Lower leg skin (tissue), 4 donors: Measurements from ENCODE around the gene EXTL1. TPM values are rescaled to one million over a fixed set of nuclear protein-coding genes. Genes with fewer than 3 reads are reported as not detected.

Experiments used
- DNase-seq, 2 donors: peaks; one replicate each; pipeline ENCODE4 v3.0.0-alpha.2; 2019; ENCODE audit warnings: low spot score in 2 of 2
- H3K4me3 ChIP-seq: fragments of 200-600 bp; sonication (generic); 2 replicates; pipeline ENCODE4 v1.5.1; 2017; ENCODE audit warnings: mild to moderate bottlenecking, low read depth; ENCODE audit not compliant: poor library complexity, severe bottlenecking
- POLR2A ChIP-seq, 2 donors: fragments of 450-650 bp; IDR thresholded peaks; one replicate each; pipeline ENCODE4 v1.6.1; 2016 to 2017; ENCODE audit warnings: antibody characterized with exemption in 2 of 2, mild to moderate bottlenecking in 1 of 2, moderate library complexity in 1 of 2
- WGBS, 2 donors: methylation state at CpG; one replicate each; pipeline ENCODE4 v1.1.5; 2018; 5-methylcytosine and 5-hydroxymethylcytosine counted together
- intact Hi-C: fragments of 100-400 bp; cut with DNase I; formaldehyde crosslinking; loops from one replicate; pipeline ENCODE4 v1.15.0; 2023; ENCODE audit warnings: low total_unique reads
- total RNA-seq, 4 donors: library from RNA; depleted of rRNA; stranded (reverse); fragments of >200 nt; gene quantifications; one replicate each; pipeline ENCODE4 v1.1.0, GENCODE V29; 2016
- TF ChIP-seq, protein P1 (sequence below), 3 donors: fragments of 450-650 bp; IDR thresholded peaks; one replicate each; pipeline ENCODE4 v1.5.1; 2016; ENCODE audit warnings: antibody characterized with exemption in 3 of 3, mild to moderate bottlenecking in 3 of 3, moderate library complexity in 2 of 3

The EXTL1 gene
- total RNA-seq, 4 donors from 2014 or later, result 0.34 to 3.9 (median 2.2) TPM

DNA sequence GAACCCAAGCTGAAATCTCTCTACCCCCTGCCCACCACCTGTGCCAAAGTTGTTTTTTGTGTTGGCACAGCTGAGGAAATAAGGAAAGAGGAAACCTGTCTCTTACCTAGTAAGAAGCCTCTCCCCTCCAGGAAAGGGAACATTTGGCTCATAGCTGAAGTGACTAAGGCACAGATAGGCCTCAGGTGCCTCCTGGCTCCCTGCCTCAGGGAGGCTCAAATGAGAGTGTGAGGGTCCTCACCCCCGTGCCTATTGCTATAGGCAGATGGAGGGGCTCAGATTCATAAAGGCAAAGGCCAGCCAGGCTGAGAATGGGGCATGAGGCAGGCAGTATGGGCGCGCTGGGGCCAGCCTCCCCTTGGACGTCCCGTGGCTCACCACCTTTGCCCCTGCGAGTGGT is 16.9 kb downstream of the EXTL1 start:
- TF ChIP-seq, protein P1, sequence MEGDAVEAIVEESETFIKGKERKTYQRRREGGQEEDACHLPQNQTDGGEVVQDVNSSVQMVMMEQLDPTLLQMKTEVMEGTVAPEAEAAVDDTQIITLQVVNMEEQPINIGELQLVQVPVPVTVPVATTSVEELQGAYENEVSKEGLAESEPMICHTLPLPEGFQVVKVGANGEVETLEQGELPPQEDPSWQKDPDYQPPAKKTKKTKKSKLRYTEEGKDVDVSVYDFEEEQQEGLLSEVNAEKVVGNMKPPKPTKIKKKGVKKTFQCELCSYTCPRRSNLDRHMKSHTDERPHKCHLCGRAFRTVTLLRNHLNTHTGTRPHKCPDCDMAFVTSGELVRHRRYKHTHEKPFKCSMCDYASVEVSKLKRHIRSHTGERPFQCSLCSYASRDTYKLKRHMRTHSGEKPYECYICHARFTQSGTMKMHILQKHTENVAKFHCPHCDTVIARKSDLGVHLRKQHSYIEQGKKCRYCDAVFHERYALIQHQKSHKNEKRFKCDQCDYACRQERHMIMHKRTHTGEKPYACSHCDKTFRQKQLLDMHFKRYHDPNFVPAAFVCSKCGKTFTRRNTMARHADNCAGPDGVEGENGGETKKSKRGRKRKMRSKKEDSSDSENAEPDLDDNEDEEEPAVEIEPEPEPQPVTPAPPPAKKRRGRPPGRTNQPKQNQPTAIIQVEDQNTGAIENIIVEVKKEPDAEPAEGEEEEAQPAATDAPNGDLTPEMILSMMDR (IDR thresholded peaks at IDR 0.05), result no peak
- intact Hi-C loops, result loop anchor here (10.0 kb wide), 1 partner anchor 56 kb away; no protein-coding TSS in a partner anchor
- no peak overlapping the region for H3K4me3 ChIP-seq
- 82 to 84% methylated on average over 6 of the region's 6 CpGs for WGBS, 2 donors
- no peak for DNase-seq

DNA sequence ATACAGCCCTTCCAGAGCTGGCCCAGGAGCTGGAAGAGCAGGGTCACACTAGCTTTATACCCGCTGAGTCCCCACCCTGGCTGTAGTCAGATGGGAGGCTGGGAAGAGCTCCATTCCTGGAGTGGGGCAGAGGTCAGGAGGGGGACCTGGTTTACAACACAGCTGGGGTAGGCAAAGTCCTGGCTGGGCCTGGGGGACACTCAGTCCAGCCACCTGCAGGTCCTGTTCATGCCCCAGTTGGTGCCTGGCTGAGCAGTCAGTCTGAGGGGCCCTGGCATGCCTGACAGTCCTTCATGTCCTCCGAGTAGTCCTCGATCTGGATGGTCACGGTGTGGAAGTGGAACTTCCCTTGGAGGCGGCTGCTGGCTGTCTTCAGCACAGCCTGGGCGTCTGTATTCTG is 17.3 kb downstream of the EXTL1 start:
- TF ChIP-seq POLR2A (IDR thresholded peaks at IDR 0.05), result no peak
- TF ChIP-seq, protein P1 (IDR thresholded peaks at IDR 0.05), result no peak

GRCh38 chr1:26041401-26041800 is 19.8 kb downstream of the EXTL1 start:
- TF ChIP-seq POLR2A (IDR thresholded peaks at IDR 0.05), result no peak
- TF ChIP-seq, protein P1 (IDR thresholded peaks at IDR 0.05), result no peak
- intact Hi-C loops, result loop anchor here (10.0 kb wide), 1 partner anchor 213 kb away; no protein-coding TSS in a partner anchor
- H3K4me3 ChIP-seq, result no peak overlapping the region
- WGBS, 2 donors, result 50 to 68% methylated on average over 7 of the region's 7 CpGs
- DNase-seq, result no peak

More for the DNA sequence above, 17.3 kb downstream of the EXTL1 start:
- intact Hi-C loops, result loop anchor here (10.0 kb wide), 1 partner anchor 56 kb away; no protein-coding TSS in a partner anchor
- 78 to 91% methylated on average over 4 to 6 of the region's 6 CpGs for WGBS, 2 donors
- no peak overlapping the region for H3K4me3 ChIP-seq
- no peak for DNase-seq

DNA sequence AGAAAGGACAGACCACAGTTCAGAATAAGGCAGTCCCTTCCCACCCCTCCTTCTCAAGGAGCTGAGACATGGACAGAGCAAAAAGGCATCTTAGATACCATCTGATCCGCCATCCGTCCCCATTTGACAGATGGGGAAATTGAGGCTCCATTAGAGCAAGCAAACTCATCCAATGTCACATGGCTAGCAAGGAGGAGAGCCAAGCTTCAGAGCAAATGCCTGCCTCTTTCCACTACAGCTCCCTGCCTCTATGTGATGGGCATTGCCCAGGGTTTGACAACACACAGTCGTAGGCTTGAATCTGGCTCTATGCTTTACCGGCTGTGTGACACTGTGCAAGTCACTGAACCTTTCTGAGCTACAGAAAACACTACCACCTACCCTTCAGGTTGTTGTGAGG is 20.4 kb downstream of the EXTL1 start:
- no peak for DNase-seq
- TF ChIP-seq, protein P1 (IDR thresholded peaks at IDR 0.05), result no peak
- TF ChIP-seq POLR2A (IDR thresholded peaks at IDR 0.05), result no peak
- H3K4me3 ChIP-seq, result no peak overlapping the region
- 63 to 80% methylated on average over 4 of the region's 4 CpGs for WGBS, 2 donors
- intact Hi-C loops, result loop anchor here (10.0 kb wide), 1 partner anchor 213 kb away; no protein-coding TSS in a partner anchor

- WGBS, 2 donors, result 85 to 98% methylated on average over 2 of the region's 2 CpGs
- no peak for TF ChIP-seq POLR2A (IDR thresholded peaks at IDR 0.05)
- TF ChIP-seq, protein P1 (IDR thresholded peaks at IDR 0.05), result no peak
- intact Hi-C loops, result loop anchor here (10.0 kb wide), 1 partner anchor 211 kb away; no protein-coding TSS in a partner anchor
- no peak overlapping the region for H3K4me3 ChIP-seq
- DNase-seq, result no peak
Observed at GRCh38 chr1:26043765-26044164, 22.2 kb downstream of the EXTL1 start.

DNA sequence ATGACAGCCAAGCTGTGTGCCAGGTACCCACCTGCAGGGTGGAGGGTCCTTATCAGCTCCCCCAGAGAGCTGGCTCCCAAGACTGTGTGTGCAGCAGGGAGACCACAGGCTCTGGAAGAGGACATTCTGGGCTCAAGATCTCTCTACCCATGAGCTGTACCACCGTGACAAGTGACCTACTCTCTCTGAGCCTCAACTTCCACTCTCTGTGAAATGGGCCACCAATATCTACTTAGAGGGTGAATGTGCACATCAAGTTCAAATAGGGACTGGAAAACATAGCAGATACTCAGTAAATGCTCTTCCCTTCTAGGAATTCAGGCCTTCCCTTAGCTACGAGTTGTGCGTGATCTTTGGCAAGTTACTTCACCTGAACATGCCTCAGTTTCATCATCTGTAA is 22.8 kb downstream of the EXTL1 start:
- no peak for TF ChIP-seq POLR2A (IDR thresholded peaks at IDR 0.05)
- TF ChIP-seq, protein P1 (IDR thresholded peaks at IDR 0.05), result no peak
- intact Hi-C loops, result loop anchor here (10.0 kb wide), 1 partner anchor 210 kb away; no protein-coding TSS in a partner anchor
- H3K4me3 ChIP-seq, result no peak overlapping the region
- WGBS, 2 donors, result 93 to 94% methylated on average over 3 of the region's 3 CpGs
- DNase-seq, result no peak
